GM19351 (cell line): ENCODE measurements around the gene RAB38.
A peak's percentile ranks its signal among the peaks of the same experiment; 100 is the strongest.

Source experiments
- ATAC-seq: cut with Tn5 transposase; IDR thresholded peaks from one replicate; pipeline ENCODE4 v1.9.1; 2021; ENCODE audit warnings: mild to moderate bottlenecking, moderate library complexity; ENCODE audit not compliant: unreplicated experiment

RAB38 gene

DNA sequence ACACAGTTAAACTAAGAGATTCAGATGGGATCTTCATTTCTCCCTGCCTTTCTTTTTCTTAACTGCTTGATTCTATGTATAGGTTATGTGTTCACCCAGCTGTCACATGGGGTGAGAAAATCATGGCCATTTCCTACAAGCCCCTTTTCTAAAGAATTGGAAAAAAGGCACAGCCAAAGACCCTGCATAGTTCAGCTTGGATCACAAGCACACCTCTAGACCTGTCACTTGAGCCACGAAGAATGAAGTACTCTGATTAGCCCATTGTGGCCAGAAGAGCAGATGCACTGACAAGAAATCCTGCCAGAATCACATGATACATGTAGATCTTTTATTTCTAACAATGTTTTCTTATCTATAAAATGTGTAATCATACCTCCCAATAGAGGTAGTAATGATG, 69.7 kb downstream of the RAB38 start:
- ATAC-seq, result no peak

DNA sequence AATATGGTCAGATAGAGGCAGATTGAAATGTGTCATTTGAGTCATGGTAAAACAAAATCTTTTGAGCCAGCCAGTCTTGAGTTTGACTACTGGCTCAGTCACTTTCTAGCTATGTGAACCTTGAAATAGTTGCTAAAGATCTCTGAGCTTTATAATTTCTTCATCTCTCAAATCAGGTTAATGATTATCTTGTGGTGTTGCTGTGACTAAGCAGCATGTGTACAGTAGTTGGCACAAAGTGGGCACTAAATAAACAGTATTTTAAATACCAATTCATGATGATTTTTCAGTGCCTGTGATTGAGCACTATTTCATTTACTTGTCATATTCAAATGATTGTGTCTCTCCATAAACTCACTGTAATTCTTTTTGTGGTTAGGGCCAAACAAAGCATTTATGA, 70.8 kb downstream of the RAB38 start:
- ATAC-seq, result no peak

DNA sequence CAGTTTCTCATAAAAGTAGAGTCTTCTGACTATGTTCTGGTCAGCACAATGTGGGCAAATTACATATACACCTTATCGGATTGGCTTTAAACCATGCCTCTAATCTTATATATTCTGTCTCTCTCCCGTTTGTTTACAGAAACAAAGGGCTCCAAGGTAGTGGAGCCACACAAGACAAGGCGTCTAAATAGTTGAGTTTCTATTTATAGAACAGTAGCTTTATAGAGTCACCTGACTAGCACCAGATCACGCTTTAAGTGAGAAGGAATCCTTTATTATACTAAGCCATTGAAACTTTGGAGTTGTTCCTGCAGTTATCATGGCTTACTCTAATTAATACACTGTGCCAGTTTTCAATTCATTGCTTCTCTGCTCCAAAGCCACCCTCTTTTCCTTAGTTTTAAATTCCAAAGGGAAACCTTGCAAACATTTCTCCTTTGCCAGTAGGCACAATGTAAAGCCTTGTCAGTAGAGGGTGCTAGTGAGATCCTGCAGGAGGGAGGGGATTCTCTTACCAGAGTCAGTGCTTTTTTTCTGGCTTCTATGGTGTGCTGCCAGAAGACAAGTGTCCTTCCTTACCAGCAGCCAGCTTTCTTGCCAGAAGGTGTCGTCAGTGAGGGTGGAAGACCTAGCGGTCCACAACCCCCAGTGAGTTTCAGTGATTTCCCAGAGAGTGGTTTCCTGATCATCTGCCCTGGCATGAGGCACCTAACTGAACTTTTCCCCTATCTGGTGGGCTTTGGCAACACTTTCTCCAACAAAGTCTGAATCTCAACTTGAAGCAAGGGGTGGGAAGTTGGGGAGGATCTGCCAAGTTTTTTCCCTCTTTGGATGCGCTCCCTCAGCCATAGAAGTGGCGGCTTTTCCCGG, 71.7 kb downstream of the RAB38 start:
- peak; percentile 95 for ATAC-seq

DNA sequence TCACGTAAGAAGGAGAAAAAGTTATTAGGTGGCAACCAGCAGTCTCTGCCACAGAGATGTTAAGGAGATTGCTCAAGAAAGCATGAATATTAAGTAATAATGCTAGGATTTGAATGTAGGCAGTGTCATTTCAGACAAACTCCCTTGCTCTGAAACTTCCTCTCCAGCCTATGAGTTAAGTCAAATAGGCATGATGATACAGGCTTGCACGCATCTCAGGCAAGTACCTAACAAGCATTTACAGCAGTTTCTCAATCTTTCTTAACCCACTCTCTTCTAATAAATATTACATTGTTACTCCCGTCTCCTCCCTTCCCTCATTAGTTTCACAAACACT, 72.7 kb downstream of the RAB38 start:
- no peak for ATAC-seq

DNA sequence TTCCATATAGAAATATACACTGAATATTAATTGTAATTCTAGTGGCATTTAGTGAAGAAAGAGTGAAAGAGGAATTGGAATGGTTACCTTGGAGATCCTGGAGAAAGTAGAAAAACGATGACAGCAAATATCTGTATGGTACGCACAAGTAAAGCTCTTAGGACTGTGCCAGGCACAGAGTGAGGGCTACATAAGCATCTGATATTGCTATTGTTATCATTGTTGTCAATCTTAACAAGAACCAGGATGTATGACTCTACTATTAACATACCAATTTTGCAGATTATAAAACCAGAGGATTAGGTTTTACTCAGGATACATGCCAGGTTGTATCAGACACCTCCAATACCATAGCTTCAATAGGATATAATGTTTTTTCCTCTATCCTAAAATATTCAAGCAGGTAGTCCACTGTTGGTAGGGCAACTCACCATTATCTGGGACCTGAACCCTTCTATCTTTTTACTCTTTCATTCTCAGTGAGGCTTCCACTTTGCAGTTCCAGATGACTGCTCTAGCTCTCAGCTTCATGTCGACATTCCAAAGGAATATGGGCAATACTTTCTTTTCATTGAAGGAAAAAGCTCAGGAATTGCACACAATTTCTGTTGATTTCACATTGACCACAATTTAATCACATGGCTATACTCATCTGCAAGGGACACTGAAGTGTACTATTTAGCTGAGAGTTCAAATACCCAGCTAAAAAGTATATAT, 73.2 kb downstream of the RAB38 start:
- ATAC-seq, result no peak

DNA sequence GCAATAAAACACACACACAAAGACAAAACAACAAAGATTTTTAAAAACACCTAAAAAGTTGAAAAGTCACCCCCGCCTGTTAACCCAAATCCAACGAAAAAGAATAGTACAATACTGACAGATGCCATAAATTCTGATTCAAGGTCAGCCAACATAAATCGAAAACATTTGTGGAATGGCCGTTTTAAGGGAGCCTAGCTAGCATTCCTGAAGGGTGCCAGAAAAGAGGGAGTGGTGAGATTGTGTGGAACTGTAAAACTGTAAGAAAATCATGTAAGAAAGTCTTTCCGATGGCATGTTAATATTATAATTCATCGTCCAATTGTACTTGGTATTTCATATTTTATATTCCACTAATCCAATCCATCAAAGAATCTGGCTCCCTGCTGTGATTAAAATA, 75.1 kb downstream of the RAB38 start:
- ATAC-seq, result no peak

DNA sequence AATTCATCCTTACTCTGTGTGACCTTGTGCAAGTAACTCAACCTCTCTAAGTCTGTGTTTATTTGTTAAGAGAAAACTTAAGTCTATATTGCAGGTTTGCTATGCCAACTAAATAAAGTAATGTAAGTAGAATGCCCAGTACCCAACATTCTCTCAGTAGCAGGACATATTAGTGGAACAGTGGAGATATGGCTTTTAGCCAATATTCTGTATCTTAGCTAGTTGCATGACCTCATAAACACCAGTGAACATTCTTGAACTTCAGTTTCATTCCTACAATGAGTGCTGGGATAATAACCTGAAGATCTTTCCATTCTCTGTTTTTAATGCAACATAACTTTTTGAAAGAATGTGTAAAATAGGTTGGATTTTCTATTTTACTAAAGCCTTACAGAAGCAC, 77.0 kb downstream of the RAB38 start:
- ATAC-seq, result no peak

DNA sequence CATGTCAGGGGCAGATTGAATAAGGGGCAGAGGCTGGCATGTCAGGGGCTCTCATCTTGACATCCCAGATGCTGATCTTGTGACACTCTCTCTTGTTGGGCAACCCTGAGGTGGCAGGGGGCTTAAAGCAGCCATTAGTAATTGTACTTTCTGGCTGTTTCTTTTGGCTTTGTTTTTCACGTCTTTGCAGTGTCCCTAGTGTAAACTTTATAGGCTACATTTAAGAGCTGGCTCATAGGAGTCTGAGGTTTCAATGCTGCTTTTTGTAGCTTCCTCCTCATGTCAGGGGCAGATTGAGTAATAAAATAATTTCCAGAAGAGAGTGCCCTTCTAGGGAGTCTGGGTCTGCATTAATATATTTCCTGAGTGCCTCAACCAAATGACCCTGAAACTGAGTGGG, 86.1 kb downstream of the RAB38 start:
- no peak for ATAC-seq

DNA sequence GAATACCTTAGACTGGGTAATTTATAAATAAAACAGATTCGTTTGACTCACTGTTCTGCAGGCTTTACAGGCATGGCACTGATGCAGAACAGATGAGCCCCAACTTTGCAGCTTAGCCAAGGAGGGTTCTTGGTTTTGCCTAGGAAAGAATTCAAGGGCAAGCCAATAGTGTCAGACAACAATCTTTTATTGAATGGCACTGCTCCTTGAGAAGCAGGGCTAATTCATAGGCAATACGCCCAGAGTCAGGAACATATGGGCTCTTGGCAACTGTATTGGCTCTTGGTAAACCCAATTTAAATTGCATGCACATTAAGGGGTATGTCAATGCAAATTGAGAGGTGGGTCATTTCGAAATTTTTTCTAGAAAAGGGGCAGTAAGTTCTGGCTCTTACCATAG, 87.9 kb downstream of the RAB38 start:
- ATAC-seq, result no peak

DNA sequence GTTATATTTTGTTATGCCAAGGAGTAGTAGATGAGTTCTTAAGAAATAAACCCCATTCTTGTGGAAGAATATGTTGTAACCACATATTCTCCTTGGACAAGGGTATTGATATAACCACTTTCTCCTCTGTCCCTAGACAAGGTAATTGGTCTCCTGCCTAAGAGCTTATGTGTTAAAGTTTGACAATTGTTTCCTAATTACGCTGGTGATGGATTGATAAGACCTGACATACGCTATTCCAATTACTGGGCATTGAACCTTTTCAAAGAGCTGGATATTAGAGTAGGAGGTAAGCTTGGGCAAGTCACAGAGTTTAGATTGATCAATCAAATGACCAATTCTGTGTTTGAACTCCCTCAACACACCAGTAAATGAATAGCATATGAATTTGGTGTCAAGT, 88.9 kb downstream of the RAB38 start:
- ATAC-seq, result no peak

DNA sequence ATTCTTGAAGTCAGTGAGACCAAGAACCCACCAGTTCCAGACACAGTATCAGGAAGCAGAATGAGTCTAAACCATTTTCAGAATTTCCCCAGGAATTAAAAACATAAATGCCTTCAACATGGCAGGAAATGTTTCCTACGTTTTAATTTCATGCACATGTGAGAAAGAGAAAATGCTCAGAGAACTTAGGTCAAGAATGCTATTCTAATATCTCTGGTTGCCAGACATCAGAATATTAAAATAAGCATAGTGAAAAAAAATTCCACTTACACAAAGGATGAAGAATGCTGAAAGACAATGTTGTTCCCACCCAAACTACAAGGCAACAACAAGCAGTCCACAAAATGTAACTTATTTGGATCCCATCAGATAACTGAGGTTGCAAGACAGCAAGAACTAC, 104.8 kb downstream of the RAB38 start:
- ATAC-seq, result no peak

DNA sequence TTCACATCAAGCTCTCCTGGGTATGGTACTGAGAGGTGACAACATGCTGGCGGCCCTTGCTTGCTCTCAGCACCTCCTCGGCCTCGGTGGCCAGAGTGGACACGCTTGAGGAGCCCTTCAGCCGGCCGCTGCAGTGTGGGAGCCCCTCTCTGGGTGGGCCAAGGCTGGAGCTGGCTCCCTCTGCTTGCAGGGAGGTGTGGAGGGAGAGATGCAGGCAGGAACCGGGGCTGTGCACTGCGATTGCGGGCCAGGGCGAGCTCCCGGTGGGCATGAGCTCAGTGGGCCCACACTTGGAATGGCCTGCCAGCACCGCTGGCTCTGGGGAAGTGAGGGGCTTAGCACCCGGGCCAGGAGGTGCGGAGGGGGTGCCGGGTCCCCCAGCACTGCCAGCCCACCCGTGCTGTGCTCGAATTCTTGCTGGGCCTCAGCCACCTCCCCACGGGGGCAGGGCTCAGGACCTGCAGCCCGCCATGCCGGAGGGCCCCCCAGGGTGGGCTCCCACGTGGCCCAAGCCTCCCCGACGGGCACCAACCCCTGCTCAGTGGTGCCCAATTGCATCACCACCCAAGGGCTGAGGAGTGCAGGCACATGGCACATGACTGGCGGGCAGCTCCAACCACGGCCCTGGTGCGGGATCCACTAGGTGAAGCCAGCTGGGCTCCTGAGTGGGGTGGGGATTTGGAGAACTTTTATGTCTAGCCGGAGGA, 106.2 kb downstream of the RAB38 start:
- ATAC-seq, result no peak

DNA sequence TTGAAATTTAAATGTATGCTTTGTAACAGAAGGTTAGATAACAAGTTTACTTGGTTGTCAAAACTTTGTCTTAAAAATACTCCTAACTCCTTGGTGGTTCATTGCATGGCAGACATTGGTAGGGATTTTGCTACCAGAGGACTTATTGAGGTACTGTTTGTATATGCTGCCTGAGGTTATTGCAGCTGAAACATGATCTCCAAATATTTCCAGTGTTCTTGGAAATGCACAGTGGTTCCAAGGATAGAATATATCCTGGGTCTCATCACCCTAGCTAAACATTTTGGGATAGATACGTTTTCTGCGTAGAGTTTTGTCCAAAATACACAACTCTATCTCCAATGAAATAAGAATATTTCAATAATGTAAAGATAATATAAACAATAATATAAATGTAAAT, 109.2 kb downstream of the RAB38 start:
- no peak for ATAC-seq

DNA sequence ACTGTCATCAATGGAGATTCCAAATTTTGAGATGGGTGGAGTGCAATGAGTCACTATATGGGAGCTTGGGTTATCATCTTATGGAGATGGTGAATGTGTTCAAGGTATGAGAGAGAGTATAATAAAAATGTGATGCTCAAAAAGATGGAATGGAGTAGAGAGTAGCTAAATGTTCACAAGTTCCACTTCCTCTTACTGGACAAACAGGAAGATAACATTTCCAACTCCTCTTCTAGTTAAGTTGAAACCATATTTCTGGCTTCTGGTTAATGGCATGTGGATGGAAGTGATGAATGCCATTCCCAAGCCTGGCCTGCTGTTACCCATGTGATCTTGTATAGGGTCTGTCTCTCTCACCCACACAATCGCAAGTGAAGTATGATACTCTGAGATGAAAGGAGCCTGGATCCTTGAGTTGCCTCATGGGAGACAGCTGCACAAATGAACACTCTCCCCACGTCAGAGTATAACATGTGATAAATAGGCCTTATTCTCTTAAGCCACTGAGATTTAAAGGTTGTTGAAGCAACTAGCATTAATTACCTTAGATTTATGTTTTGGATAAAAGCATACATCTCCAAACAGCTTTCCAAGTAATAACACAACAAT, 111.0 kb downstream of the RAB38 start:
- ATAC-seq, result no peak
